ENCODE data around the gene USP54. TPM values are rescaled to one million over a fixed set of nuclear protein-coding genes. Genes with fewer than 3 reads are reported as not detected.
A peak's percentile ranks its signal among the peaks of the same experiment; 100 is the strongest.

The USP54 gene
- total and polyA plus RNA-seq, 8 donors: 12.1 to 49.9 (median 25.5) TPM

DNA sequence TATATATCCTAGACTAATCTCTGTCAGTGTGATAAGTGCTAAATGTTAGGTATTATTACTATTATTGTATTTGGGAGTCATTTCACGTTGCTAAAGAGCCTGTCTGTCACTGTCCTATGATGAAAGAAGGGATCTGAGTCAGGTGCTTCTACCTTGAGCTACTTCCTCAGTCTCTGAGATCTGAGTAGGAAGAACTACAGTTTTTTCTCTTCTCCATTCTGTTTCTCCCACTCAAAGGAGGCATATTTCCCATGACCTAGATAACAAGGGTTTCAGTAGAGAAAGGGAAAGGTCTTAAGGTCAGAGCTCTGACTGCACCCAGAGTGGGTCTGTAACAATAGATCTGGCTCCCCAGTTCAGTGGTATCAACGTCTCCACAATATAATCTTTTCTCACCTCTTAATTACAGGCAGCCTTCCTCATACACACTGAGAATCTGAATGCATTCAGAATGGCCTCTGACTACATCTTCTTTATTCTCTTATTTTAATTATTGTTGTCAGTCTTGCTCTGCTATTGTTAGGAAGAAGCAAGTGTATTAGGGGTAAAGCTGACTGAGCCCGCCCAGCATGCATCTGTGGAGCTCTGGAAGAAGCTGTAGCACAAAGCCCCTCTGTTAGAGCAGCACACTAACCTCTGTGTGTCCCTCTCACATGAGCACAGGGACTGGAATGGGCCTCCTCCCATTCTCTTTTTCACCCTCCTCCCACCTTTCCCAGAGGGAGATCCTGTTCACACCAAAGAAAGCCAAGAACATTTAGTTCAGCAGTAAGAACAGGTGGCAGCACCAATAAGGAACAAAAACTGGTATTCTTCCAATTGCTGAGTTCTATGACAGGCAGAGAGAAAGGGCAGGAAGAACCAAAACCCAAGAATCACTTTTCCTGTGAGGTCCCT, 38.1 kb downstream of the USP54 start:
- TF ChIP-seq, protein P1, sequence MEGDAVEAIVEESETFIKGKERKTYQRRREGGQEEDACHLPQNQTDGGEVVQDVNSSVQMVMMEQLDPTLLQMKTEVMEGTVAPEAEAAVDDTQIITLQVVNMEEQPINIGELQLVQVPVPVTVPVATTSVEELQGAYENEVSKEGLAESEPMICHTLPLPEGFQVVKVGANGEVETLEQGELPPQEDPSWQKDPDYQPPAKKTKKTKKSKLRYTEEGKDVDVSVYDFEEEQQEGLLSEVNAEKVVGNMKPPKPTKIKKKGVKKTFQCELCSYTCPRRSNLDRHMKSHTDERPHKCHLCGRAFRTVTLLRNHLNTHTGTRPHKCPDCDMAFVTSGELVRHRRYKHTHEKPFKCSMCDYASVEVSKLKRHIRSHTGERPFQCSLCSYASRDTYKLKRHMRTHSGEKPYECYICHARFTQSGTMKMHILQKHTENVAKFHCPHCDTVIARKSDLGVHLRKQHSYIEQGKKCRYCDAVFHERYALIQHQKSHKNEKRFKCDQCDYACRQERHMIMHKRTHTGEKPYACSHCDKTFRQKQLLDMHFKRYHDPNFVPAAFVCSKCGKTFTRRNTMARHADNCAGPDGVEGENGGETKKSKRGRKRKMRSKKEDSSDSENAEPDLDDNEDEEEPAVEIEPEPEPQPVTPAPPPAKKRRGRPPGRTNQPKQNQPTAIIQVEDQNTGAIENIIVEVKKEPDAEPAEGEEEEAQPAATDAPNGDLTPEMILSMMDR (IDR thresholded peaks at IDR 0.05): no peak
- intact Hi-C loops (cut with DNase I): no loop called here
- Histone ChIP-seq H3K4me3 (no peak overlapping the region), H3K27me3 (no peaks in the 10 kb centered on the region), H3K36me3 (peaks cover 0 to 1% (median 0%) of the 10 kb centered on the region in 3 donors), H3K9me3 (no peaks in the 10 kb centered on the region), H3K27ac (peak overlapping the region in 1 of 4 donors; percentile 17), H3K4me1 (peaks cover 0 to 5% (median 0%) of the 10 kb centered on the region in 3 donors)
- ATAC-seq: peak; percentile 35 to 87 (median 67)
- no peak for FAIRE-seq
- no peak for DNase-seq
- 79 to 83% methylated on average over 3 of the region's 3 CpGs for WGBS, 2 donors

DNA sequence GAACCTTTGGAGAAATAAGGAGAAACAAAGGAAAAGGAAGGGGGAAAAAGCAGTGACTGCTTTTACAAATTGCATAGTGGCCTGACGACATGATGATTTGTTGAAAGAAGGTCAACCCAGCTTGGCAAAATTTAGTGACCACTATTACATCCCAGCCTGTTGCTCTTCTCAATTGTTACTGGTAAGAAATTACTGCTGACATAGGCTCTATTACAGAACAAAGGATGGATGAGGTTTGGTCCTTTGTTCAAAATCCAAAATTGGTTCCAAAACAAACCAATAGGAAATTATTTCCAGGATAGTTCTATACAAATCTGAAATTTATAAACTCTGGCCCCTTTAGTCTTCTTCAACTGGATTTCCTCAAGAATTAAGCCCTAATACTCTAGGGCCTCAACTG, 39.6 kb downstream of the USP54 start:
- no peak for FAIRE-seq
- Histone ChIP-seq H3K27me3 (no peaks in the 10 kb centered on the region), H3K9me3 (no peaks in the 10 kb centered on the region), H3K27ac (no peak overlapping the region), H3K36me3 (no peaks in the 10 kb centered on the region), H3K4me1 (peaks cover 0 to 5% (median 0%) of the 10 kb centered on the region in 3 donors), H3K4me3 (no peak overlapping the region)
- 93 to 100% methylated on average over 1 of the region's 1 CpG for WGBS, 2 donors
- TF ChIP-seq, protein P1 (IDR thresholded peaks at IDR 0.05): no peak
- intact Hi-C loops (cut with DNase I): no loop called here
- DNase-seq: no peak
- no peak for ATAC-seq

DNA sequence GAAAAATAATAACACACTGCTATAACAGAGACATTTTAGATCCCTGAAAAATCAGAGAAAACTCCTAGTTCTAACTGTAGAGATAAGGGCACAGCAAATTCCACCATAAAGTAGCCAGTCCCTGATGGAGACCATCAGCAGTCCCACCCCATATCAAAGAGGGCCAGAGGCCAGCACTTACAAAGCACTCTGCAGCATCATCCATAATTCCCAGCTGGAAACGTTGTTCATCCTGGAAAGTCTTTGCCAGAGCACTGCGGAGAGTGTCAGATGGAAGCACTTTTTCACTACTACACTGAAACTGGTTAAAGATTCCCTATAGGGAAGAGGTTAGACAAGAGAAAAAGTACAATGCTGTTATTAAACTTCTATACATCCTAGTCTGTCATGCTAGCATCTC, 45.8 kb downstream of the USP54 start:
- 81 to 86% methylated on average over 2 of the region's 2 CpGs for WGBS, 2 donors
- Histone ChIP-seq H3K27me3 (no peaks in the 10 kb centered on the region), H3K36me3 (peaks cover 0 to 18% (median 0%) of the 10 kb centered on the region in 3 donors), H3K4me1 (no peaks in the 10 kb centered on the region), H3K9me3 (no peaks in the 10 kb centered on the region), H3K4me3 (no peak overlapping the region), H3K27ac (no peak overlapping the region)
- FAIRE-seq: no peak
- DNase-seq: no peak
- intact Hi-C loops (cut with DNase I): no loop called here
- TF ChIP-seq, protein P1 (IDR thresholded peaks at IDR 0.05): no peak
- ATAC-seq: no peak

GRCh38 chr10:73537709-73538108, 53.4 kb downstream of the USP54 start:
- WGBS, 2 donors: 94 to 97% methylated on average over 7 of the region's 7 CpGs
- no peaks in the 10 kb centered on the region for H3K9me3 ChIP-seq
- DNase-seq (no peak), FAIRE-seq (no peak), ATAC-seq (no peak)
- peaks cover 0 to 29% (median 0%) of the 10 kb centered on the region in 3 donors for H3K36me3 ChIP-seq
- TF ChIP-seq, protein P1 (IDR thresholded peaks at IDR 0.05): no peak
- H3K4me1 ChIP-seq: no peaks in the 10 kb centered on the region
- intact Hi-C loops (cut with DNase I): loop anchor here in 1 of 3 donors (10.0 kb wide), 1 partner anchor 107 kb away; the partner anchor contains the start of gene MYOZ1
- no peaks in the 10 kb centered on the region for H3K27me3 ChIP-seq
- no peak overlapping the region for H3K27ac ChIP-seq
- no peak overlapping the region for H3K4me3 ChIP-seq

- 83 to 89% methylated on average over 2 of the region's 2 CpGs for WGBS, 2 donors
- TF ChIP-seq, protein P1 (IDR thresholded peaks at IDR 0.05): no peak
- no peak overlapping the region for H3K4me3 ChIP-seq
- no peak overlapping the region for H3K27ac ChIP-seq
- no peaks in the 10 kb centered on the region for H3K27me3 ChIP-seq
- H3K36me3 ChIP-seq: peaks cover 0 to 27% (median 0%) of the 10 kb centered on the region in 3 donors
- intact Hi-C loops (cut with DNase I): loop anchor here in 1 of 3 donors (10.0 kb wide), 1 partner anchor 108 kb away; the partner anchor contains the start of gene MYOZ1
- H3K9me3 ChIP-seq: no peaks in the 10 kb centered on the region
- H3K4me1 ChIP-seq: no peaks in the 10 kb centered on the region
- ATAC-seq: no peak
- FAIRE-seq: no peak
- DNase-seq: no peak
Observed at GRCh38 chr10:73537288-73537687, 53.9 kb downstream of the USP54 start.

All from pancreas (tissue), 10 donors.